Stimulated activated naive CD4-positive, alpha-beta T cell treated with Interleukin-2 at 50 U/mL for 16 hours (primary cell): Measurements from ENCODE around the gene PRPF6.
"Not testable (repeated sequence)": the region's sequence is repeated elsewhere in the genome, so short reads cannot be mapped to it uniquely, and the experiment has no call there.

Experiments
- DNase-seq: peaks from one replicate; lab custom pipeline; 2025; lab: John Stamatoyannopoulos, UW

PRPF6 gene

DNA sequence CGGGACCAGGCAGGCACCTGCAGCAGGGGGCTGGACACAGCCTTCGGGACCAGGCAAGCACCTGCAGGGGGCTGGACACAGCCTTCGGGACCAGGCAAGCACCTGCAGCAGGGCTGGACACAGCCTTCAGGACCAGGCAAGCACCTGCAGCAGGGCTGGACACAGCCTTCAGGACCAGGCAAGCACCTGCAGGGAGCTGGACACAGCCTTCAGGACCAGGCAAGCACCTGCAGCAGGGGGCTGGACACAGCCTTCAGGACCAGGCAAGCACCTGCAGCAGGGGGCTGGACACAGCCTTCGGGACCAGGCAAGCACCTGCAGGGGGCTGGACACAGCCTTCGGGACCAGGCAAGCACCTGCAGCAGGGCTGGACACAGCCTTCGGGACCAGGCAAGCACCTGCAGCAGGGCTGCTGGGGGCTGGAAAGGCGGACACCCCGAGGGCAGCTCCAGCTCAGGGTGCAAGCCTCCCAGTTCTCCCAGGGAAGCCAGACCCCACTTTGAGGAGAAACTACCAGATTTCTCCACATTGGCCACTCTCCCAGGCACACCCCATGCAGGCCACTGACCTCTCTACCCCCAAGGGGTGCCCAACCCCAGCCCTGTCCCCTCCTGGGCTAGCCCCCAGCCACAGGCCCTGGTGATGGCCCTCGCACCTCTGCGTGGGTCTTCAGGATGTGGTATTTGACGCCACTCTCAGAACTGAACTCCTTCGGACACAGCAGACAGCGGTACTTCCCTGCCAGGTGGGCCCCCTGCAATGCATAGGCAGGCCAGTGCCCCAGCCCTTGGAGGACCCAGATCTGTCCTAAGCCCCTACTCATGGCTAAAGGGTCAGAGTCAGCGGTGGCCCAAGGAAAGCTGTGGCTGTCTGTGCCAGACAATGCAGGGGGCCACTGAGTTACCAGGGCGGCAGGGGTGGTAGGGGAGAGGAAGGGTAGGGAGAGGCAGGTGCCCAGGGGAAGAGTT is 20.0 kb upstream of the PRPF6 start:
- DNase-seq = not testable (repeated sequence)

DNA sequence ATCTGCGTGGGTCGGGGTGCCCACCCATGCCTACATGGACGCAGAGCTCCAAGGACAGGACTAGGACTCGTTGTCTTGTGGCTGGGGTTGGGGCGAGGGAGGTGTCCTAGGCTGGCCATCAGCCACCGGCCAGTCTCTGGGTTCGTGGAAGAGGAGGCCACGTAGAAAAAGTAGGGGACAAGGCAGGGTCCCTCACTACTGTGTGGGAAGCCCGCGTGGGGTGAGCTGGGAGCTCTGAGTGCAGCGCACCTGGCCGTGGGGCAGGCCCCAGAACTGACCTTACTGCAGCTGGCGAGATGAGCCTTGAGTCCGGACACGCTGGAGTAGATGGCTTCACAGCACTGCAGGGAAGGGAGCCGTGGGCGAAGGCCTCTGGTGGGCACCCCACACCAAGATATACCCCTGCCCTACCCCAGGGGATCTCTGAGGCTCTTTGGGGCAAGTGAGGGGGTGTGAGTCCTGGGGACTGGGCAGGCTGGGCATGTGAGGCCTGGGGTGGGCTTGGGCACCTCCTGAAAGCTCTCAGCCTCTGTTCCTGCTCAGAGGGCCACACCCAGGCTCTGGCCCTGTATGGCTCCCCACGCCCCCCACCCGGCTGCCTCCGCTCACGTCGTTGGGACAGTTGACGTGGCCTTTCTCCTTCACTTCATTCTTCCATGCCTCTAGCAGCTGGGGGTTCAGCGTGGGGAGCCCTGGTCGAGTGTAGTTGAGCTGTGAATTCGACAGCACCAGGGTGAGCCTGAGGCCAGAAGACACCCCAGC is 19.1 kb upstream of the PRPF6 start:
- no peak for DNase-seq

DNA sequence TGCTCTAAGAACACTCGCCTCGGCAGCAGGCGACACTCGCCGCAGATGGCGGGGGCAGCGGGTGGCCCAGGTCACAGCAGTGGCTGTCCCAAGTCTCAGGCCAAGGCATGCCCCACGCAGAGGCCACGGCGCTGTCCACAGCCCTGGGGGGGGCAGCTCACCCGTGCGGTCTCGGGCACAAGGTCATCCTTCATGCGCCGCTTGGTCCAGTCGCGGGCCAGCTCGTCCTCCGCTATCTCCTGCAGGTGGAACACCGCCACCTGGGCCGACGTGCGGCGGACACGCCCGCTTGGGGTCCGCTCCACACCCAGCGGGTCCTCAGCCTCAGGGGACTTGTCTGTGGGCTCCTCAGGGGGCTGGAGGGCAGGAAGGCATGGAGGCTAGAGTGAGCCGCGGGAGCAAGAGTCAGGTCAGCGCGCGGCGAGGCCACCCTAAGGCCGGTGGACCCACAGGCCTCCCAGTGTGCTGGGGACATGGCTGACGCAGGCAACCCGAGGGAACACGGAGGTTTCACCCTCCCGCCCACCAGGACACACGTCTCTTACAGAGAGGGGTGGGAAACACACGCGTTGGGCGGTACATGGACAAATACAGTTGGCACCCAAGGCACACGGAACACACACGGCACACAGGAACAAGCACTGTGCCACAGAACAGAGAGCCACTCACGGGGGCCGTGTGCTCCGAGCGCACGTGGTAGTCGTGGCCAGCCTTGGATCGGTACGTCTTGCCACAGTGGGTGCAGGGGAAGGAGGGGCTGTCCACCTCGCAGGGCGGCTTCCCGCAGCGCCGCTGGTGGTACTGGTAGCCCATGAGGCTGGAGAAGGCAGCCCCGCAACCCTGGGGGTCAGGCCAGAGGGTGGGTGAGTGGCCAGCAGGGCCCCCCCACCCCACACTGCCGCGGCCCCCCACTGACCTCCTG is 18.2 kb upstream of the PRPF6 start:
- DNase-seq = no peak

DNA sequence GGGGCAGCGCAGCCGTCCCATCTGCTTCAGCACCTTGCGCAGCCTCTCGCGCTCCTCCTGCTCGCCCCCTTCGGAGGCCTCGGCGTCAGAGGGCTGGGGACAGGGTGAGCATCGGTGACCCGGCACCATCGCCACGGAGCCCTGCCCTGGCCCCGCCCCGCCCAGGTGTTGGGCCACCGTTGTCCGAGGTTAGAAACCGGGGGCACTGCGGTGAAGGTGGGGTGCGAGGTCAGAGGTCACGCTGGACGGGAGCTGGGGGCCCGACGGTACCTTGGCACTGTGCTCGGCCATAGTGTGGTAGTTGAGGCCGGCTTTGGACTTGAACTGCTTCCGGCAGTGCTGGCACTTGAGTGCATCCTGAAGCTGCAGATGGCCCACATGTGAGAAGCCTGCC is 17.6 kb upstream of the PRPF6 start:
- no peak for DNase-seq

DNA sequence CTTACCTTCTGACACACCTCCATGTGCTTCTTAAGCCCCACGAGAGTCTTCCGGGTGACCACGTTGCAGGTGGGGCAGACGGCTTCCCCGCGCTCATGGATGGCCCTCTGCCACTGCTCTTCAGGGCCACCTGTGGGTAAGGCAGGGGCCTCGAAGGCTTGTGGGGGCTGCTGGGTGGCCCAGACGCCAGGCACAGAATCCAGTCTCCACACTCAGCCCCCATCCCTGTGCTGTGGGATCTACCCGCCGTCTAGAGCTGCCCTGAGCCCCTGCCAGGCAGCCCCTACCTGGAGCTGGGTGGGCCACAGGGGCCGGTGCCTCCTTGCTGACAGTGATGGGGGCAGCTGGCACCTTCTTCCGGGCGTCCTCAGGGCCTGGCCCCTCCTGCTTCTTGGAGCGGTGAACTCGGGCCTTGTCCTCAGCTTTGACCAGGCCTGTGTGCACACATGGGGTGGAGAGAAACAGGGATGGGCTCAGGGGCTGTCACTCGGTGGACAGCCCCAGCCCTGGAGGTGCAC is 17.1 kb upstream of the PRPF6 start:
- no peak for DNase-seq

DNA sequence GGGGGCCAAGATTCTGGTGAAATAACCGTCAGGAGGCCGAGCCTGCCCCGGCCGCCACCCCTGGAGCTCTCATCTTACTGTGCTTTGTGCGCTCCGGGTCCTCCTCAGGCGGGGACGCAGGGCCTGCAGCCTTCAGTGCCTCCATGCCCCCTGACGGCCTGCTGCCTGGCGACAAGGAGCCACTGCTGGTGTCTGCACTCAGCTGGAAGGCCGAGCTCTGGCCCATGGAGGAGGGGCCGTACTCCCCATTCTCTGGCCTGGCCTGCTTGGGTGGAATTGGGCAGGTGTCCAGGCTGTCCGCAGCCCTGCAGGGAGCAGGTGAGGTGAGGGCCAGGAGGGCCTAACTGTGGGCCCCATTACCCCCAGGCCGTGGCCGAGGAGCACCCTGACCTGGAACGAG is 16.5 kb upstream of the PRPF6 start:
- DNase-seq = no peak

DNA sequence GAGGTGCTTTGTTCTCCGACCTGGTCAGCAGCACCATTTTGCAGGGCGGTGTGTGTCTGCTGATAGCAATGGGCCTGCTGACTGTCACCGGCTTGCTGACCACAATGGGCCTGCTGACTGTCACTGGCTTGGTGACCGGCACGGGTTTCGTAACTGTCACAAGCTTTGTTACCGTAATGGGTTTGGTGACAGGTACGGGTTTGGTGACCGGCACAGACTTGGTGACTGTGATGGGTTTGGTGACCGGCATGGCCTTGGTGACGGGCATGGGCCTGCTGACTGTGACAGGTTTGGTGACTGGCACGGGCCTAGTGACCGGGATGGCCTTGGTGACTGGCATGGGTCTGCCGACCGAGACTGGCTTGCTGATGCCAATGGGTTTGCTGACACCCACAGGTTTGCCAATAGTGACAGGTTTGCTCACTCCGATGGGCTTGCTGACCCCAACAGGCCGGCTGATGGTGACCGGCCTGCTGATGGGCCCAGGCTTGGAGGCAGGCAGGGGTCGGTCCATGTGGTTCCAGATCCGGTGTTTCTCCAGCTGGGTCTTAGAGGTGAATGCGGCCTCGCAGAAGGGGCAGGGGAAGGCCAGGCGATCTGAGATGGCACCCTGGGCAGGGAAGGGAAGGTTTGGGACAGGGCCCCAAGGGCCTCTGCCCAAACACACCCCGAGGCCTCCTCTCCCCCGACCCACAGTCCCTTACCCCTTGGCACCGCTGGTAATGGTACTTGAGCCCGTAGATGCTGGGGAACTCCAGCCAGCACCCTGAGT is 14.6 kb upstream of the PRPF6 start:
- no peak for DNase-seq

DNA sequence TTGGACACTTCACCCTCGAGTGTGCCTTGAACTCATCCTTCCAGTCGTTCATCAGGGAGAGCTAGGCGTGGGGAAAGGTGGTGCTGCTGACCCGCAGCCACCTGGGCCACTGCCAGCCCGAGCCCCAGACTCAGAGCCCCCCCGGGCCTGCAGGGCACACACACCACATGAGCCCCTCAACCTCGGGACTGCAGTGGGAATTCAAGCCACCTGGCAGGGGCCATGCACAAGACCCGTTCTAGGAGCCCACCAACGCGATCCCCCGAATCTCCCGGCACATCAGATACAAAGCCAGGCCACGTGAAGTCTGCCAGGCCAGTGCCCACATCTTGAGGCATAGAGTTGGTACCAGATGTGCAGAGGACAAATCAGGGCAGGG is 14.0 kb upstream of the PRPF6 start:
- no peak for DNase-seq

DNA sequence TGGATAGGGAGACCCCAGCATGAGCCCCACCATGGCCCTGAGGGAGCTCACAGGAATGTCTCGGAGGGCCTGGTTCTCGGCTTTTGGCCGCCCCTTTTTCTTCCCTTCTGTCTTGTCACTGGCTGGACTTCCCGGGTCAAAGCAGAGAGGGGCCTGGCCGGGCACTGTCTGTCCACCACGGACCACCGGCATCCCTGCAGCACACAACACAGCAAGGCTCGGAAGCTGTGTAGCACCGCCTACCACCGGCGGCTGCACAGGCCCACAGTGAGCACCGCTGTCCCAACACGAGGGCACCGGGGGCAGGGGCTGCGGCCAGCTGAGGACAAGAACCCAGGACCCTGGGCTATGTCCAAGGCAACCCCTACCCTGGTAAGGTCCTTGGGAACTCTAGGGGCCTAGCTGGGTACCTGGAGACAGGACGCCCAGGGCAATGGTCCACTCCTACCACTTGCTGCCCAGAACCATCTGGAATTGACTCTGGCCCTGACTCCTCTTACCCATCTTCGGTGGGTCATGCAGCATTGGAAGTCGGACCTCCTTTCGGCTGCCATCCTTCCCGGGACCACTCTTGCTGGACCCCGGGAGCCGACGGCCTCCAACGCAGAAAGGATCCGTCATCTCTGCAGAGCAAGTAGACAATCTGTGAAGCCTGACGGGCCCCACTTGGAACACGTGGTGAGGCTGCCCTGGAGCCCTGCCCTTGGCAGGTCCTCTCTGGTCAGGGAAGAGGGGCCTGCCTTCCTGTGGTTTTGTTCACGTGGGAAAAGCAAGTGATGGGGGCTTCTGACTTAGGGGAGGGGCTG is 13.4 kb upstream of the PRPF6 start:
- DNase-seq = no peak

DNA sequence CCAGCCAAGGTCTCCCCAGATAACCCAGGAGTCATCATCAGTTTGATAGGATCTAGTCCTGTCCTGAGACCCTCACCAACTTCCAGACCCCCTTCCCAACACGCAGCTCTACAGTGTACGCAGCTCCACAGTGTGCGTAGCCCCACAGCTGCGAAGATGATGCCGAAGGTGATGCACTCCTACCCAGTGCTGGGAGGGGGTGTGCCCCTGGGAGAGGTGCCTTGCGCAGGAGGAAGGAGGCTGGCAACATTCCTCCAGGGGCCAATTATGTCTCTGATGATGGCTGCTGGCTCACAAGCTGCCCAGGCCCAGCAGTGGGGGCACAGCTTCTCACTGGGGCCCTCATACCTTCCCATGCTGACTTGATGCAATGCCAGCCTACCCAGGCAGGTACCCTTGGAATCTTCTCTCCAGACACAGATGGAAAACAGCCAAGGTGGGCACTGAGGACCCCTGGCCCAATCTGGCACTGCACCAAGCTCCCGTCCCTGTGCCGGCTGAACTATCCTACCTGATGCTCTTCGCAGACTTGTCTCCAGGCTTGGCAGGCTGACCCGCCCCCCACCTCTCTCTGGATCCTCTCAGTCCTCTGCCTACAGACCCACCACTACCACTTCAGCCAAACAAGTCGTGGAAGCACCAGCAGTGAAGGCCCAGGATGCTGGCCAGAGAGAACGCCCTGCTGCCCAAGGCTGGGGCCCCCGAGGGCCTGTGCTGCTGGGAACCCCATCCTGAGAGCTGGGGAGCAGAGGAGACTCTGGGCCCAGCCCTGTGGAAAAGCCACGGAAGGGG is 12.6 kb upstream of the PRPF6 start:
- DNase-seq = no peak

DNA sequence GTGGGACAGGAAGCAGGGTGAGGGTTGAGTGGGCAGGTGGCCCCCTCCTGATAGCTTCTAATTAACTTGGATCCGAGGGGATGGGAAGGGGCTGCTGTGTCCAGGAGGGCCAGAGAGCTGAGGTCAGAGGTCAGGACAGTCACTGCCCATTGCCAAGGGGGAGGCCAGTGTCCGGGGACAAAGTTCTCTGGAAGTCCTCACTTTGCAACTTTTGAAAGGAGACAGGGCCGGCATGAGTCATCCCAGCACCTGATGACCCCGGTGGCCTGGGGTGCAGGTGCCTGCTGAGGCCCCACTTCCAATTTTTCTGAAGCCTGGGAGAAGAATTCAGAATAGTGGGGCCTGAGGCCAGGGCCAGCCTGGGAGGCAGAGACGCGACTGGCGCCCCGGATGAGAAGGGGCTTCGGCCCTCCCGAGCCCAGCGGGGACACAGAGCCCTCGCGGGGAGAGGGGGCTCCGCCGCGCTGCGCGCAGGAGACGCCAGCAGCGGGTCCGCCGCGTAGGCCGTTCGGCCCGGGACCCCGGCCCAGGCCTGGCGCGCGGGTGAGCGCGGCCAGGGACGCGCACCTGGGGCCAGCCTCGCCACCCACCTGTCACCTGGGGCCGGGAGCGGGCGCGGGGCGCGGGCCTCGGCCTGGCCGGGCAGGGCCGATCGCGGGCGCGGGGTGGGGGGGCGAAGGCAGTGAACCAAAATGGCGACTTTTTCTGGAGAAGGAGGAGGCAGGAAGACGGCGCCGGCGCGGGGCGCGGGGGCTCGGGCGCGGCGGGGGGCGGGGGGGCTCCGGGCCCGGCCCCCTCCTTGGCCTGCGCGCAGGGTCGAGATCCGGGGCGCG is 11.8 kb upstream of the PRPF6 start:
- peak; percentile 24 for DNase-seq

DNA sequence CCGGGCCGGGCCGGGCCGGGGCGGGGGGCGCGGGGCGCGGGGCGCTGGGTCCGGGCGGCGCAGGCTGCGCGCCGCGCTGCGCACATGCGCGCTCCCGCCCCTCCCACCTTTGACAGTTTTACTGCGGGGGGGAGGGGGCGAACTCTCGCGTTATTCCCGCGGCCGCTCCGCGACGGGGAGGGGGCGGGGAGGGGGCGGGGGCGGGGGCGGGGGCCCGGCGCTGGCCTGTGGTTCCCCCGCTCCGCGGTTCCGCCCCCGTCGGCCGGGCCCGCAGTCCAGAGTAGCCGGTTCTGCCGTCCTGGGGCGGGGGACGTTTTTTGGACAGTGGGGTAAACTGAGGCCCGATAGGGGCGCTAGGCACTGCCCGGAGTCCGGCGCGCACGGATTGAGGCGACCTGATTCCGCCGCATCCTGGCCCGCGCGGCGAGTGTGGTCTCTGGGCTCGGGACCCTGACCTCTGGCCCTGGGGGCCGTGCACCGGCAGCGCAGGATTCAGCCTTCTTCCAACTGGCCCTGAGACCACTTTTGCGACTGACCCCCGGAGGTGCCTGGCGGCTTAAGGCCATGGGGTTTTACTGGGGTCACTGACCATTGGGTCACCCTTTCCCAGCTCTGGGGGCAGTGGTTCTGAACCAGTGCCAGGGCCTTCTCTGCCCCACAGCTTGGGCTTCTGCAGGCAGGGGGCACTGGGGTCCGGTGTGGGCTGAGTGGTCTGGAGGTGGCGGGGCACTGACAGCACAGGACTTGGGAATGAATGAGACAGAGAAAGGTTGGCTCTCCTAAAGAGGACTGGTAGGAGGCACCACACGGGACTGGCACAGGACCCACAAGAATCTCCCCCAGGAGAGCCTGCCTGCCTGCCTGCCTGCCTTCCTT is 10.9 kb upstream of the PRPF6 start, which contains the start of gene ZNF512B:
Gene ZNF512B, minus strand, starts transcription at position 93 of the 876 bp plus-strand sequence. CDS start 1,980 bp downstream, outside the sequence.
- DNase-seq = peak; percentile 58

DNA sequence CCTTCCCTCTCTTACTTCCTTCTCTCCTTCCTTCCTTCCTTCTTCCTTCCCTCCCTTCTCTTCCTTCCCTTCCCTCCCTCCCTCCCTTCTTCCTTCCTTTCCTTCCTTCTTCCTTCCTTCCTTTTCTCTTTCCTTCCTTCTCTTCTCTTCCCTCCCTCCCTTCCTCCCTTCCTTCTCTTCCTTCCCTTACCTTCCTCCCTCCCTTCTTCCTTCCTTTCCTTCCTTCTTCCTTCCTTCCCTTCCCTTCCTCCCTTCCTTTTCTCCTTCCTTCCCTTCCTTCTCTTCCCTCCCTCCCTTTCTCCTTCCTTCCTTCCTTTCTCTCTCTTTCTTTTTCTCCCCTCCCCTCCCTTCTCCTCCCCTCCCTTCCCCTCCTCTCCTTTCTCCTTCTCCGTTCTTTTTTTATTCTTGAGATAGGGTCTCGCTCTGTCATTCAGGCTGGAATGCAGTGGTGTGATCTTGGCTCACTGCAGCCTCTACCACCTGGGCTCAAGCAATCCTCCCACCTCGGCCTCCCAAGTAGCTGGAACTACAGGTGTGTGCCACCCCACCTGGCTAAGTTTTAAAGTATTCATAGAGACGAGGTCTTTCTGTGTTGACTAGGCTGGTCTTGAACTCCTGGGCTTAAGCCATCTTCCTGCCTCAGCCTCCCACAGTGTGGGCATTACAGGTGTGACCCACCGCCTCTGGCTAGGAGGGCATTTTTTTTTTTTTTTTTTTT is 10.1 kb upstream of the PRPF6 start:
- no peak for DNase-seq

DNA sequence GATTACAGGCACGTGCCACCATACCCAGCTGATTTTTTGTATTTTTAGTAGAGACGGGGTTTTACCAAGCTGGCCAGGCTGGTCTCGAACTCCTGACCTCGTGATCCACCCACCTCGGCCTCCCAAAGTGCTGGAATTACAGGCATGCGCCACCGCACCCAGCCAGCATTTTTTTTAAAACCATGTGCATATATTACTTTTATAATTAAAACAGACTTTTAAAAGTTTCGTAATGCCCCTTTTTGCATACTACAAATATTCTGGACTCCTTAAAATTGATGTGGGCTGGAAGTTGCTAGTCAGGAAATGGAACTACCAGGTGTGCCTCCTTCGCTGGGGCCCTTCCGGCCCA is 9.0 kb upstream of the PRPF6 start:
- DNase-seq = not testable (repeated sequence)

DNA sequence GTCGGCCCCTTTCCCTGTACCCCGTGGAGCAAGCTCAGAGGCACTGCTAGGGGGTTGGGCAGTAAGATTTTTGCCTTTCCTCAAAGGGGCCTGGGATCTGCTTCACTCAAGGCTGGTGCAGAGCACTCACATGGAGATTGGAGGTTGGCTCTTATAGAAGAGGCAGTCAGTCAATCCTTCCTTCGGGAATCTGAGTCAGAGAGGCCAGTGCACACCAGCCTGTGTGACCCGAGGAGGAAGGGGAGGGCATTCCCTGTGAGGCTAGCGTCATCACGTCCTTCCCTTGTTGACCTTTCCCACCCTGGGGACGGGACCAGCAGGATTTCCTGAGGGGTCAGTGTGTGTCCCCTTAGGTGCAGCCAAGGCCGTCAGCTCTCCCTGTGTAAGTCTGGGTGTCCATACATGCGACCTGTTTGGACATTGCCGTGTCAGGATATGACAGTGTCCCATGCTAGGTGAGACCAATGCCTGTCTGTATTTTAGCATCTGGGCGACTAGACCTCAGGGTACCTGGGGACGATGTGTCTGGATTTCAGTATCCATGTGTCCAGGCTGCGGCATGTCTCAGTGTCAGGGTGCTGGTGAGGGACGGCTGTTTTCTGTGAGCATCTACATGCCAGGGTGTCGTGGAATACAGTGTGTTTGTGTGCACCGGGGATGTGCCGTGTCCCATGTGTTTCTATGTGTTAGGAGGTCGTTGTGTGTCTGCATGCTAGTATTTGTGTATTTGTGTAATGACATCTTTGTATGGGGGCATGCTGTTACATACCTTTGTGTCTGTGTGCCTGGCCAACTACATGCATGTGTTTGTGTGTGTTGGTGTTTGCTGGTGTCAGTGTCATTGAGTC is 8.4 kb upstream of the PRPF6 start:
- DNase-seq = no peak

DNA sequence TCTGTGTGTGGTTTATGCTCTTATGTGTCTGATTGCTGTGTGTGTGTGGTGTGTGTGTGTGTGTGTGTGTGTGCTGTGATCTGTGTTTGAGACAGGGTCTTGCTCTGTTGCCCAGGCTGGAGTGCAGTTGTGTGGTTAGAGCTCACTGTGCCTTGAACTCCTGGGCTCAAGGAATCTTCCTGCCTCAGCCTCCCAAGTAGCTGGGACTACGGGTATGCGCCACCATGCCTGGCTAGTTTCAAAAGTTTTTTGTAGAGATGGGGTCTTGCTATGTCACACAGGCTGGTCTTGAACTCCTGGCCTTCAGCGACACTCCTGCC is 7.8 kb upstream of the PRPF6 start:
- no peak for DNase-seq
